ENCODE results near the gene CEP295NL.
"Not testable (repeated sequence)": the region's sequence is repeated elsewhere in the genome, so short reads cannot be mapped to it uniquely, and the experiment has no call there.

Gene CEP295NL

GRCh38 chr17:78929908-78930775, 27.1 kb upstream of the CEP295NL start:
- DNase-seq (ENCODE audit: low spot score), result no peak

- DNase-seq (ENCODE audit: low spot score), result no peak
Observed at GRCh38 chr17:78925662-78926555, 22.9 kb upstream of the CEP295NL start.

GRCh38 chr17:78925234-78925633, 22.2 kb upstream of the CEP295NL start, which contains the start of gene TIMP2:
Gene TIMP2 (minus strand): TSS chr17:78925387. CDS start chr17:78925088, 299 bp downstream.
- no peak for DNase-seq (ENCODE audit: low spot score)

GRCh38 chr17:78924481-78925151, 21.6 kb upstream of the CEP295NL start:
- DNase-seq (ENCODE audit: low spot score), result no peak

GRCh38 chr17:78923660-78924453, 20.9 kb upstream of the CEP295NL start:
- no peak for DNase-seq (ENCODE audit: low spot score)

GRCh38 chr17:78922816-78923498, 20.0 kb upstream of the CEP295NL start:
- no peak for DNase-seq (ENCODE audit: low spot score)

- DNase-seq (ENCODE audit: low spot score), result no peak
Observed at GRCh38 chr17:78921437-78921971, 18.5 kb upstream of the CEP295NL start.

GRCh38 chr17:78920528-78920927, 17.5 kb upstream of the CEP295NL start:
- DNase-seq (ENCODE audit: low spot score), result no peak

GRCh38 chr17:78919861-78920450, 17.0 kb upstream of the CEP295NL start:
- no peak for DNase-seq (ENCODE audit: low spot score)

GRCh38 chr17:78918979-78919378, 16.0 kb upstream of the CEP295NL start:
- no peak for DNase-seq (ENCODE audit: low spot score)

- DNase-seq (ENCODE audit: low spot score), result no peak
Observed at GRCh38 chr17:78917451-78918275, 14.7 kb upstream of the CEP295NL start.

GRCh38 chr17:78915872-78916632, 13.1 kb upstream of the CEP295NL start:
- no peak for DNase-seq (ENCODE audit: low spot score)

GRCh38 chr17:78913115-78913514, 10.1 kb upstream of the CEP295NL start:
- DNase-seq (ENCODE audit: low spot score), result no peak

GRCh38 chr17:78912082-78912481, 9.1 kb upstream of the CEP295NL start:
- no peak for DNase-seq (ENCODE audit: low spot score)

GRCh38 chr17:78911543-78911942, 8.5 kb upstream of the CEP295NL start:
- not testable (repeated sequence) for DNase-seq (ENCODE audit: low spot score)

- no peak for DNase-seq (ENCODE audit: low spot score)
Observed at GRCh38 chr17:78910497-78911284, 7.7 kb upstream of the CEP295NL start.

GRCh38 chr17:78908426-78908825, 5.4 kb upstream of the CEP295NL start:
- DNase-seq (ENCODE audit: low spot score), result no peak

GRCh38 chr17:78905541-78905940, 2.5 kb upstream of the CEP295NL start:
- no peak for DNase-seq (ENCODE audit: low spot score)
